Ishikawa (cell line): ENCODE measurements around the gene PARD3.

Source experiments
- CEBPB ChIP-seq: IDR thresholded peaks from 2 replicates; pipeline ENCODE4 v1.6.1; 2012
- CREB1 ChIP-seq: IDR thresholded peaks from 2 replicates; pipeline ENCODE4 v1.6.1; 2012; ENCODE audit warnings: low read depth
- EGR1 ChIP-seq: IDR thresholded peaks from 2 replicates; pipeline ENCODE4 v1.6.1; 2012
- EP300 ChIP-seq: IDR thresholded peaks from 2 replicates; pipeline ENCODE4 v1.6.1; 2012; ENCODE audit warnings: borderline replicate concordance
- FOXM1 ChIP-seq: IDR thresholded peaks from 2 replicates; pipeline ENCODE4 v1.6.1; 2012; ENCODE audit warnings: low read depth, borderline replicate concordance
- MAX ChIP-seq: IDR thresholded peaks from 2 replicates; pipeline ENCODE4 v1.6.1; 2012
- NFIC ChIP-seq: IDR thresholded peaks from 2 replicates; pipeline ENCODE4 v1.6.1; 2012
- RAD21 ChIP-seq: IDR thresholded peaks from 2 replicates; pipeline ENCODE4 v1.6.1; 2012; ENCODE audit warnings: low read depth
- REST ChIP-seq: IDR thresholded peaks from 2 replicates; pipeline ENCODE4 v1.6.1; 2012; ENCODE audit warnings: low read depth, mild to moderate bottlenecking
- TAF1 ChIP-seq: IDR thresholded peaks from 2 replicates; pipeline ENCODE4 v1.6.1; 2012; ENCODE audit warnings: low read depth, mild to moderate bottlenecking
- TCF12 ChIP-seq: IDR thresholded peaks from 2 replicates; pipeline ENCODE4 v1.6.1; 2012; ENCODE audit warnings: low read depth
- TEAD4 ChIP-seq: IDR thresholded peaks from 2 replicates; pipeline ENCODE4 v1.6.1; 2012
- USF1 ChIP-seq: IDR thresholded peaks from 2 replicates; pipeline ENCODE4 v1.6.1; 2012
- YY1 ChIP-seq: IDR thresholded peaks from 2 replicates; pipeline ENCODE4 v1.6.1; 2012; ENCODE audit warnings: low read depth
- ZBTB7A ChIP-seq: IDR thresholded peaks from 2 replicates; pipeline ENCODE4 v1.6.1; 2012; ENCODE audit warnings: low read depth

The PARD3 gene

GRCh38 chr10:34169131-34169530 is 646.0 kb downstream of the PARD3 start:
- TF ChIP-seq CREB1 (no peak), NFIC (no peak), EP300 (no peak), EGR1 (no peak), MAX (no peak), REST (no peak), CEBPB (no peak), TAF1 (no peak), RAD21 (no peak), ZBTB7A (no peak), FOXM1 (no peak)

GRCh38 chr10:34168439-34168838 is 646.7 kb downstream of the PARD3 start:
- TF ChIP-seq CREB1 (no peak), TCF12 (no peak), FOXM1 (no peak), EGR1 (no peak), TAF1 (no peak), TEAD4 (no peak)

- TF ChIP-seq NFIC (no peak), MAX (no peak), USF1 (no peak), CEBPB (no peak), TCF12 (no peak), REST (no peak), TEAD4 (no peak), EGR1 (no peak), TAF1 (no peak), FOXM1 (no peak), YY1 (no peak)
Measured at GRCh38 chr10:34166823-34167222, 648.3 kb downstream of the PARD3 start.

GRCh38 chr10:34166354-34166753 is 648.7 kb downstream of the PARD3 start:
- no peak for TF ChIP-seq NFIC
- TF ChIP-seq MAX: no peak
- no peak for TF ChIP-seq REST
- no peak for TF ChIP-seq TEAD4
- no peak for TF ChIP-seq CEBPB
- no peak for TF ChIP-seq ZBTB7A
- no peak for TF ChIP-seq YY1
- no peak for TF ChIP-seq TCF12
- TF ChIP-seq TAF1: no peak
- no peak for TF ChIP-seq FOXM1
- TF ChIP-seq USF1: no peak
- TF ChIP-seq CREB1: no peak
- no peak for TF ChIP-seq EGR1
- TF ChIP-seq RAD21: no peak
- no peak for TF ChIP-seq EP300

GRCh38 chr10:34164029-34164428 is 651.1 kb downstream of the PARD3 start:
- no peak for TF ChIP-seq TAF1
- TF ChIP-seq CREB1: no peak
- no peak for TF ChIP-seq USF1
- no peak for TF ChIP-seq FOXM1
- TF ChIP-seq TCF12: no peak
- no peak for TF ChIP-seq ZBTB7A
- TF ChIP-seq RAD21: no peak
- TF ChIP-seq NFIC: no peak
- no peak for TF ChIP-seq REST
- no peak for TF ChIP-seq YY1
- TF ChIP-seq EP300: no peak
- TF ChIP-seq MAX: no peak
